ENCODE data around the gene KCTD12.

Gene KCTD12

GRCh38 chr13:76886005-76886291, 257 bp downstream of the KCTD12 start:
- DNase-seq = no peak

GRCh38 chr13:76885203-76886004, 801 bp downstream of the KCTD12 start:
- peak; percentile 29 for DNase-seq

GRCh38 chr13:76884907-76885202, 1.4 kb downstream of the KCTD12 start:
- DNase-seq = no peak

- DNase-seq = no peak
Measured at GRCh38 chr13:76884186-76884906, 1.9 kb downstream of the KCTD12 start.

- DNase-seq = no peak
Measured at GRCh38 chr13:76883236-76883635, 3.0 kb downstream of the KCTD12 start.

GRCh38 chr13:76882431-76882830, 3.8 kb downstream of the KCTD12 start:
- no peak for DNase-seq

GRCh38 chr13:76879883-76880270, 6.3 kb downstream of the KCTD12 start:
- DNase-seq = no peak

GRCh38 chr13:76879203-76879882, 6.9 kb downstream of the KCTD12 start:
- no peak for DNase-seq

- DNase-seq = no peak
Measured at GRCh38 chr13:76878043-76878442, 8.2 kb downstream of the KCTD12 start.

GRCh38 chr13:76875271-76875815, 10.9 kb downstream of the KCTD12 start:
- DNase-seq = no peak

- DNase-seq = no peak
Measured at GRCh38 chr13:76874479-76874878, 11.7 kb downstream of the KCTD12 start.

GRCh38 chr13:76873445-76873844, 12.8 kb downstream of the KCTD12 start:
- no peak for DNase-seq

- no peak for DNase-seq
Measured at GRCh38 chr13:76872675-76873074, 13.5 kb downstream of the KCTD12 start.

- DNase-seq = no peak
Measured at GRCh38 chr13:76871432-76871831, 14.8 kb downstream of the KCTD12 start.

- no peak for DNase-seq
Measured at GRCh38 chr13:76868371-76868770, 17.8 kb downstream of the KCTD12 start.

- no peak for DNase-seq
Measured at GRCh38 chr13:76865996-76866503, 20.2 kb downstream of the KCTD12 start.

GRCh38 chr13:76865109-76865508, 21.1 kb downstream of the KCTD12 start:
- DNase-seq = no peak

GRCh38 chr13:76864259-76864658, 21.9 kb downstream of the KCTD12 start:
- DNase-seq = no peak

GRCh38 chr13:76863022-76863421, 23.2 kb downstream of the KCTD12 start:
- no peak for DNase-seq

GRCh38 chr13:76861859-76862258, 24.3 kb downstream of the KCTD12 start:
- DNase-seq = no peak

- DNase-seq = no peak
Measured at GRCh38 chr13:76860706-76861105, 25.5 kb downstream of the KCTD12 start.

GRCh38 chr13:76854894-76855293, 31.3 kb downstream of the KCTD12 start:
- no peak for DNase-seq

GRCh38 chr13:76853921-76854608, 32.1 kb downstream of the KCTD12 start:
- no peak for DNase-seq
